ENCODE data around the gene DNAJC15. TPM values are rescaled to one million over a fixed set of nuclear protein-coding genes. Genes with fewer than 3 reads are reported as not detected.

The DNAJC15 gene
- total RNA-seq, 1 donor from 2014 or later = 17.1 TPM

- Mint-ChIP-seq H3K4me3 (ENCODE audit: unreplicated experiment) (no peak overlapping the region), H3K27me3 (ENCODE audit: unreplicated experiment) (no peaks in the 10 kb centered on the region), H3K4me1 (ENCODE audit: low read depth, unreplicated experiment) (no peaks in the 10 kb centered on the region), H3K9me3 (ENCODE audit: unreplicated experiment) (peaks cover 3% of the 10 kb centered on the region), H3K36me3 (ENCODE audit: unreplicated experiment) (peaks cover 7% of the 10 kb centered on the region), H3K27ac (ENCODE audit: unreplicated experiment) (no peak overlapping the region)
- no peak for DNase-seq
- no peak for TF ChIP-seq CTCF (IDR thresholded peaks at IDR 0.05; ENCODE audit: partially characterized antibody, unreplicated experiment)
Observed at GRCh38 chr13:43102304-43102703, 78.9 kb downstream of the DNAJC15 start.

- H3K36me3 Mint-ChIP-seq (ENCODE audit: unreplicated experiment) = no peaks in the 10 kb centered on the region
- peaks cover 2% of the 10 kb centered on the region for H3K4me1 Mint-ChIP-seq (ENCODE audit: low read depth, unreplicated experiment)
- no peak overlapping the region for H3K4me3 Mint-ChIP-seq (ENCODE audit: unreplicated experiment)
- H3K27ac Mint-ChIP-seq (ENCODE audit: unreplicated experiment) = no peak overlapping the region
- no peak for DNase-seq
- H3K27me3 Mint-ChIP-seq (ENCODE audit: unreplicated experiment) = no peaks in the 10 kb centered on the region
- TF ChIP-seq CTCF (IDR thresholded peaks at IDR 0.05; ENCODE audit: partially characterized antibody, unreplicated experiment) = no peak
- no peaks in the 10 kb centered on the region for H3K9me3 Mint-ChIP-seq (ENCODE audit: unreplicated experiment)
Observed at GRCh38 chr13:43107780-43108179, 84.4 kb downstream of the DNAJC15 start.

GRCh38 chr13:43110036-43110435 is 86.7 kb downstream of the DNAJC15 start:
- H3K4me1 Mint-ChIP-seq (ENCODE audit: low read depth, unreplicated experiment) = peaks cover 6% of the 10 kb centered on the region
- H3K4me3 Mint-ChIP-seq (ENCODE audit: unreplicated experiment) = no peak overlapping the region
- no peaks in the 10 kb centered on the region for H3K36me3 Mint-ChIP-seq (ENCODE audit: unreplicated experiment)
- H3K27me3 Mint-ChIP-seq (ENCODE audit: unreplicated experiment) = no peaks in the 10 kb centered on the region
- no peak for DNase-seq
- H3K9me3 Mint-ChIP-seq (ENCODE audit: unreplicated experiment) = no peaks in the 10 kb centered on the region
- no peak for TF ChIP-seq CTCF (IDR thresholded peaks at IDR 0.05; ENCODE audit: partially characterized antibody, unreplicated experiment)
- H3K27ac Mint-ChIP-seq (ENCODE audit: unreplicated experiment) = no peak overlapping the region

- Mint-ChIP-seq H3K4me1 (ENCODE audit: low read depth, unreplicated experiment) (peaks cover 6% of the 10 kb centered on the region), H3K9me3 (ENCODE audit: unreplicated experiment) (no peaks in the 10 kb centered on the region), H3K4me3 (ENCODE audit: unreplicated experiment) (no peak overlapping the region), H3K27me3 (ENCODE audit: unreplicated experiment) (no peaks in the 10 kb centered on the region), H3K27ac (ENCODE audit: unreplicated experiment) (no peak overlapping the region), H3K36me3 (ENCODE audit: unreplicated experiment) (no peaks in the 10 kb centered on the region)
- no peak for DNase-seq
- no peak for TF ChIP-seq CTCF (IDR thresholded peaks at IDR 0.05; ENCODE audit: partially characterized antibody, unreplicated experiment)
Observed at GRCh38 chr13:43110658-43111057, 87.3 kb downstream of the DNAJC15 start.

- no peaks in the 10 kb centered on the region for H3K27me3 Mint-ChIP-seq (ENCODE audit: unreplicated experiment)
- H3K27ac Mint-ChIP-seq (ENCODE audit: unreplicated experiment) = no peak overlapping the region
- no peaks in the 10 kb centered on the region for H3K36me3 Mint-ChIP-seq (ENCODE audit: unreplicated experiment)
- H3K4me3 Mint-ChIP-seq (ENCODE audit: unreplicated experiment) = no peak overlapping the region
- no peaks in the 10 kb centered on the region for H3K9me3 Mint-ChIP-seq (ENCODE audit: unreplicated experiment)
- peaks cover 11% of the 10 kb centered on the region for H3K4me1 Mint-ChIP-seq (ENCODE audit: low read depth, unreplicated experiment)
- no peak for DNase-seq
- TF ChIP-seq CTCF (IDR thresholded peaks at IDR 0.05; ENCODE audit: partially characterized antibody, unreplicated experiment) = no peak
Observed at GRCh38 chr13:43111559-43112400, 88.4 kb downstream of the DNAJC15 start.

Data from glutamatergic neuron (in vitro differentiated cells).